WTC11 (cell line): ENCODE data around the gene HIPK2. TPM values are rescaled to one million over a fixed set of nuclear protein-coding genes. Genes with fewer than 3 reads are reported as not detected.

Experiments
- ATAC-seq: fragments of 200-7000 bp; cut with Tn5 transposase; 2 replicates; pipeline ENCODE4 v1.10.0; 2021; ENCODE audit warnings: mild to moderate bottlenecking, moderate library complexity
- CTCF ChIA-PET: fragments of 300-600 bp; sonication (Branson Sonifier 250); formaldehyde crosslinking; loops from one replicate; lab custom pipeline; 2021; ENCODE audit warnings: antibody characterized with exemption; lab: Charles Lee
- POLR2A ChIA-PET: fragments of 350-600 bp; sonication (Branson Sonifier 250); formaldehyde crosslinking; loops from one replicate; lab custom pipeline; 2021; ENCODE audit warnings: antibody characterized with exemption; lab: Charles Lee
- DNase-seq: peaks from one replicate; pipeline ENCODE4 v3.0.0; 2021; ENCODE audit warnings: low spot score
- H3K27ac Mint-ChIP-seq: 2 replicates; pipeline ENCODE4 v1.8.0; 2021; ENCODE audit warnings: mixed read lengths
- H3K27me3 Mint-ChIP-seq: 2 replicates; pipeline ENCODE4 v1.8.0; 2021; ENCODE audit warnings: low read depth, mild to moderate bottlenecking, moderate library complexity, mixed read lengths
- H3K36me3 Mint-ChIP-seq: 2 replicates; pipeline ENCODE4 v1.8.0; 2021; ENCODE audit warnings: mixed read lengths
- H3K4me1 Mint-ChIP-seq: 2 replicates; pipeline ENCODE4 v1.8.0; 2022; ENCODE audit warnings: mixed read lengths
- H3K4me3 Mint-ChIP-seq: 2 replicates; pipeline ENCODE4 v1.8.0; 2021; ENCODE audit warnings: mild to moderate bottlenecking, moderate library complexity, mixed read lengths
- H3K9me3 Mint-ChIP-seq: 2 replicates; pipeline ENCODE4 v1.8.0; 2021; ENCODE audit warnings: mixed read lengths
- ATF3 ChIP-seq: sonication (generic); formaldehyde crosslinking; conservative IDR thresholded peaks from 2 replicates; pipeline ENCODE4 v1.8.1; 2022; ENCODE audit warnings: mild to moderate bottlenecking, missing genetic modification reagents
- CREM ChIP-seq: sonication (generic); formaldehyde crosslinking; IDR thresholded peaks from 2 replicates; pipeline ENCODE4 v1.8.1; 2022; ENCODE audit warnings: mild to moderate bottlenecking, missing genetic modification reagents, moderate library complexity
- E2F4 ChIP-seq: sonication (generic); formaldehyde crosslinking; IDR thresholded peaks from 2 replicates; pipeline ENCODE4 v1.8.1; 2022; ENCODE audit warnings: low read depth, mild to moderate bottlenecking, moderate library complexity, missing genetic modification reagents, borderline replicate concordance
- EMX1 ChIP-seq: fragments of 250-450 bp; sonication (Bioruptor Pico); IDR thresholded peaks from 2 replicates; pipeline ENCODE4 v1.8.0; 2021; ENCODE audit warnings: mild to moderate bottlenecking
- FOXJ3 ChIP-seq: sonication (generic); formaldehyde crosslinking; IDR thresholded peaks from 2 replicates; pipeline ENCODE4 v1.9.0; 2021; ENCODE audit warnings: missing genetic modification reagents, mild to moderate bottlenecking, borderline replicate concordance
- GTF2I ChIP-seq: fragments of 250-450 bp; sonication (Bioruptor Pico); conservative IDR thresholded peaks from 2 replicates; pipeline ENCODE4 v1.4.0; 2021; ENCODE audit warnings: mild to moderate bottlenecking
- JAZF1 ChIP-seq: fragments of 250-450 bp; sonication (Bioruptor Pico); IDR thresholded peaks from 2 replicates; pipeline ENCODE4 v1.9.0; 2021; ENCODE audit warnings: moderate library complexity, mild to moderate bottlenecking, inconsistent platforms
- KAT7 ChIP-seq: sonication (generic); formaldehyde crosslinking; IDR thresholded peaks from 2 replicates; pipeline ENCODE4 v1.8.1; 2023; ENCODE audit warnings: missing genetic modification reagents, mild to moderate bottlenecking, borderline replicate concordance
- MLX ChIP-seq: sonication (generic); formaldehyde crosslinking; IDR thresholded peaks from 2 replicates; pipeline ENCODE4 v1.8.1; 2023; ENCODE audit warnings: mild to moderate bottlenecking, missing genetic modification reagents, moderate library complexity
- MXD4 ChIP-seq: fragments of 250-450 bp; sonication (Bioruptor Pico); IDR thresholded peaks from 2 replicates; pipeline ENCODE4 v1.8.0; 2021; ENCODE audit warnings: mild to moderate bottlenecking, moderate library complexity, borderline replicate concordance
- MYBL2 ChIP-seq: sonication (generic); formaldehyde crosslinking; IDR thresholded peaks from 2 replicates; pipeline ENCODE4 v1.8.1; 2023; ENCODE audit warnings: mild to moderate bottlenecking, moderate library complexity, missing genetic modification reagents
- NFATC4 ChIP-seq: fragments of 250-450 bp; sonication (Bioruptor Pico); IDR thresholded peaks from 2 replicates; pipeline ENCODE4 v1.9.0; 2021; ENCODE audit warnings: mild to moderate bottlenecking
- NFYB ChIP-seq: sonication (generic); formaldehyde crosslinking; conservative IDR thresholded peaks from 2 replicates; pipeline ENCODE4 v1.8.0; 2022; ENCODE audit warnings: low read depth, missing genetic modification reagents
- NR2C2 ChIP-seq: sonication (generic); formaldehyde crosslinking; IDR thresholded peaks from 2 replicates; pipeline ENCODE4 v1.8.0; 2022; ENCODE audit warnings: mild to moderate bottlenecking, missing genetic modification reagents
- RORB ChIP-seq: fragments of 250-450 bp; sonication (Bioruptor Pico); IDR thresholded peaks from 2 replicates; pipeline ENCODE4 v1.9.0; 2021; ENCODE audit warnings: mild to moderate bottlenecking
- TP53 ChIP-seq: sonication (generic); formaldehyde crosslinking; IDR thresholded peaks from 2 replicates; pipeline ENCODE4 v1.8.1; 2023; ENCODE audit warnings: mild to moderate bottlenecking, missing genetic modification reagents
- USF2 ChIP-seq: sonication (generic); formaldehyde crosslinking; IDR thresholded peaks from 2 replicates; pipeline ENCODE4 v1.8.1; 2023; ENCODE audit warnings: mild to moderate bottlenecking, missing genetic modification reagents, moderate library complexity
- total RNA-seq: library from RNA; stranded (reverse); gene quantifications from 3 replicates; pipeline ENCODE4 v1.2.3, GENCODE V29; 2021
- TF ChIP-seq, protein P1 (sequence below): fragments of 250-450 bp; sonication (Bioruptor Pico); IDR thresholded peaks from 2 replicates; pipeline ENCODE4 v2.1.2; 2022; ENCODE audit warnings: mild to moderate bottlenecking, moderate library complexity
- TF ChIP-seq, protein P2 (sequence below): fragments of 250-450 bp; sonication (Bioruptor Pico); IDR thresholded peaks from 2 replicates; pipeline ENCODE4 v1.8.0; 2021; ENCODE audit warnings: mild to moderate bottlenecking
- TF ChIP-seq, protein P3 (sequence below): sonication (generic); formaldehyde crosslinking; IDR thresholded peaks from 2 replicates; pipeline ENCODE4 v1.8.0; 2022; ENCODE audit warnings: missing genetic modification reagents
- TF ChIP-seq, protein P4 (sequence below): sonication (generic); formaldehyde crosslinking; IDR thresholded peaks from 2 replicates; pipeline ENCODE4 v1.8.0; 2023; ENCODE audit warnings: missing genetic modification reagents, mild to moderate bottlenecking, borderline replicate concordance
- TF ChIP-seq, protein P5 (sequence below): sonication (generic); formaldehyde crosslinking; IDR thresholded peaks from 2 replicates; pipeline ENCODE4 v1.8.0; 2022; ENCODE audit warnings: mild to moderate bottlenecking, missing genetic modification reagents

Gene HIPK2
- total RNA-seq, 1 experiment from 2014 or later, result 25.3 TPM

DNA sequence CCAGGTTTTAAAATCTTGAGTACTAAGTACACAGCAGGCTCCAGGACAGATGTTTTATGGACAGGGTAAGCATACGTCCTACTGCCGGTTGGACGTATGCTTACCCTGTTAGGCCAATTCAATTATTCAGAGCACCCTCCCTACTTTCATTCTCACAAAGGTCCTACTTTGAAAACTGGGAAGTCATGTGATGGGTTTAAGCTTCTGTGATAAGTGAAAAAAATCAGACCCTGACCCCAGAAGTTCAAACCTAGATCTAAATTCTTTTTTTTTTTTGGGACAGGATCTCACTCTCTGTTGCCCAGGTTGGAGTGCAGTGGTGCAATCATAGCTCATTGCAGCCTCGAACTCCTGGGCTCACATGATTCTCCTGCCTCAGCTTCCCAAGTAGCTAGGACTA is 55.2 kb downstream of the HIPK2 start (continued):
- TF ChIP-seq MLX, result no peak
- TF ChIP-seq JAZF1 (CRISPR knock-in tag), result no peak
- TF ChIP-seq, protein P1, sequence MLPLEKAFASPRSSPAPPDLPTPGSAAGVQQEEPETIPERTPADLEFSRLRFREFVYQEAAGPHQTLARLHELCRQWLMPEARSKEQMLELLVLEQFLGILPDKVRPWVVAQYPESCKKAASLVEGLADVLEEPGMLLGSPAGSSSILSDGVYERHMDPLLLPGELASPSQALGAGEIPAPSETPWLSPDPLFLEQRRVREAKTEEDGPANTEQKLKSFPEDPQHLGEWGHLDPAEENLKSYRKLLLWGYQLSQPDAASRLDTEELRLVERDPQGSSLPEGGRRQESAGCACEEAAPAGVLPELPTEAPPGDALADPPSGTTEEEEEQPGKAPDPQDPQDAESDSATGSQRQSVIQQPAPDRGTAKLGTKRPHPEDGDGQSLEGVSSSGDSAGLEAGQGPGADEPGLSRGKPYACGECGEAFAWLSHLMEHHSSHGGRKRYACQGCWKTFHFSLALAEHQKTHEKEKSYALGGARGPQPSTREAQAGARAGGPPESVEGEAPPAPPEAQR, result no peak
- TF ChIP-seq NR2C2 (CRISPR knock-in tag), result no peak
- TF ChIP-seq USF2, result no peak
- TF ChIP-seq ATF3 (CRISPR knock-in tag), result no peak
- TF ChIP-seq, protein P2, sequence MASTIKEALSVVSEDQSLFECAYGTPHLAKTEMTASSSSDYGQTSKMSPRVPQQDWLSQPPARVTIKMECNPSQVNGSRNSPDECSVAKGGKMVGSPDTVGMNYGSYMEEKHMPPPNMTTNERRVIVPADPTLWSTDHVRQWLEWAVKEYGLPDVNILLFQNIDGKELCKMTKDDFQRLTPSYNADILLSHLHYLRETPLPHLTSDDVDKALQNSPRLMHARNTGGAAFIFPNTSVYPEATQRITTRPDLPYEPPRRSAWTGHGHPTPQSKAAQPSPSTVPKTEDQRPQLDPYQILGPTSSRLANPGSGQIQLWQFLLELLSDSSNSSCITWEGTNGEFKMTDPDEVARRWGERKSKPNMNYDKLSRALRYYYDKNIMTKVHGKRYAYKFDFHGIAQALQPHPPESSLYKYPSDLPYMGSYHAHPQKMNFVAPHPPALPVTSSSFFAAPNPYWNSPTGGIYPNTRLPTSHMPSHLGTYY (CRISPR knock-in tag), result no peak
- TF ChIP-seq NFATC4, result no peak
- TF ChIP-seq, protein P3, sequence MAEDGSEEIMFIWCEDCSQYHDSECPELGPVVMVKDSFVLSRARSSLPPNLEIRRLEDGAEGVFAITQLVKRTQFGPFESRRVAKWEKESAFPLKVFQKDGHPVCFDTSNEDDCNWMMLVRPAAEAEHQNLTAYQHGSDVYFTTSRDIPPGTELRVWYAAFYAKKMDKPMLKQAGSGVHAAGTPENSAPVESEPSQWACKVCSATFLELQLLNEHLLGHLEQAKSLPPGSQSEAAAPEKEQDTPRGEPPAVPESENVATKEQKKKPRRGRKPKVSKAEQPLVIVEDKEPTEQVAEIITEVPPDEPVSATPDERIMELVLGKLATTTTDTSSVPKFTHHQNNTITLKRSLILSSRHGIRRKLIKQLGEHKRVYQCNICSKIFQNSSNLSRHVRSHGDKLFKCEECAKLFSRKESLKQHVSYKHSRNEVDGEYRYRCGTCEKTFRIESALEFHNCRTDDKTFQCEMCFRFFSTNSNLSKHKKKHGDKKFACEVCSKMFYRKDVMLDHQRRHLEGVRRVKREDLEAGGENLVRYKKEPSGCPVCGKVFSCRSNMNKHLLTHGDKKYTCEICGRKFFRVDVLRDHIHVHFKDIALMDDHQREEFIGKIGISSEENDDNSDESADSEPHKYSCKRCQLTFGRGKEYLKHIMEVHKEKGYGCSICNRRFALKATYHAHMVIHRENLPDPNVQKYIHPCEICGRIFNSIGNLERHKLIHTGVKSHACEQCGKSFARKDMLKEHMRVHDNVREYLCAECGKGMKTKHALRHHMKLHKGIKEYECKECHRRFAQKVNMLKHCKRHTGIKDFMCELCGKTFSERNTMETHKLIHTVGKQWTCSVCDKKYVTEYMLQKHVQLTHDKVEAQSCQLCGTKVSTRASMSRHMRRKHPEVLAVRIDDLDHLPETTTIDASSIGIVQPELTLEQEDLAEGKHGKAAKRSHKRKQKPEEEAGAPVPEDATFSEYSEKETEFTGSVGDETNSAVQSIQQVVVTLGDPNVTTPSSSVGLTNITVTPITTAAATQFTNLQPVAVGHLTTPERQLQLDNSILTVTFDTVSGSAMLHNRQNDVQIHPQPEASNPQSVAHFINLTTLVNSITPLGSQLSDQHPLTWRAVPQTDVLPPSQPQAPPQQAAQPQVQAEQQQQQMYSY (CRISPR knock-in tag), result no peak
- no peak for TF ChIP-seq MXD4 (CRISPR knock-in tag)
- no peak for TF ChIP-seq MYBL2 (CRISPR knock-in tag)
- no peak for TF ChIP-seq RORB (CRISPR knock-in tag)

DNA sequence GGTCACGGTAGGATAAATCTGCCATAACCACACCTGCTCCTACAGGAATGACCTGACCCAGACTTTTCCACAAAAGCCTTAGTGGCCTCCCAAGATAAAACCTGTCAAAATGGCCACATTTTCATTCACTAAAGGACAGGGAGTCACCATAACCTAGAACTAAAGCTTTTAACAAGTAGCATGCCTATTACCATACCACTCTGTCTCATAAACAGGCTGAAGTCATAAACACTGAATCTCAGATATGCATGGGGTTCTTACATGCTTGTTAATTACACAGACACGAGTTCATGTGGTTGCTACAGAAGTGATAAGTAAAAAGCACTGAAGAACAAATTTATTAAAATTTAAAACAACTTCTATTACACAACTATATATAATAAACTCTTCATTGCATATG is 56.0 kb downstream of the HIPK2 start:
- peaks cover 17% of the 10 kb centered on the region for H3K4me1 Mint-ChIP-seq
- CTCF ChIA-PET, result no interaction called here
- peaks cover 2% of the 10 kb centered on the region for H3K36me3 Mint-ChIP-seq
- no peaks in the 10 kb centered on the region for H3K27me3 Mint-ChIP-seq
- no peaks in the 10 kb centered on the region for H3K9me3 Mint-ChIP-seq
- POLR2A ChIA-PET, result no interaction called here
- DNase-seq (no peak), ATAC-seq (no peak)
- no peak overlapping the region for H3K27ac Mint-ChIP-seq
- no peak overlapping the region for H3K4me3 Mint-ChIP-seq
- TF ChIP-seq, protein P4, sequence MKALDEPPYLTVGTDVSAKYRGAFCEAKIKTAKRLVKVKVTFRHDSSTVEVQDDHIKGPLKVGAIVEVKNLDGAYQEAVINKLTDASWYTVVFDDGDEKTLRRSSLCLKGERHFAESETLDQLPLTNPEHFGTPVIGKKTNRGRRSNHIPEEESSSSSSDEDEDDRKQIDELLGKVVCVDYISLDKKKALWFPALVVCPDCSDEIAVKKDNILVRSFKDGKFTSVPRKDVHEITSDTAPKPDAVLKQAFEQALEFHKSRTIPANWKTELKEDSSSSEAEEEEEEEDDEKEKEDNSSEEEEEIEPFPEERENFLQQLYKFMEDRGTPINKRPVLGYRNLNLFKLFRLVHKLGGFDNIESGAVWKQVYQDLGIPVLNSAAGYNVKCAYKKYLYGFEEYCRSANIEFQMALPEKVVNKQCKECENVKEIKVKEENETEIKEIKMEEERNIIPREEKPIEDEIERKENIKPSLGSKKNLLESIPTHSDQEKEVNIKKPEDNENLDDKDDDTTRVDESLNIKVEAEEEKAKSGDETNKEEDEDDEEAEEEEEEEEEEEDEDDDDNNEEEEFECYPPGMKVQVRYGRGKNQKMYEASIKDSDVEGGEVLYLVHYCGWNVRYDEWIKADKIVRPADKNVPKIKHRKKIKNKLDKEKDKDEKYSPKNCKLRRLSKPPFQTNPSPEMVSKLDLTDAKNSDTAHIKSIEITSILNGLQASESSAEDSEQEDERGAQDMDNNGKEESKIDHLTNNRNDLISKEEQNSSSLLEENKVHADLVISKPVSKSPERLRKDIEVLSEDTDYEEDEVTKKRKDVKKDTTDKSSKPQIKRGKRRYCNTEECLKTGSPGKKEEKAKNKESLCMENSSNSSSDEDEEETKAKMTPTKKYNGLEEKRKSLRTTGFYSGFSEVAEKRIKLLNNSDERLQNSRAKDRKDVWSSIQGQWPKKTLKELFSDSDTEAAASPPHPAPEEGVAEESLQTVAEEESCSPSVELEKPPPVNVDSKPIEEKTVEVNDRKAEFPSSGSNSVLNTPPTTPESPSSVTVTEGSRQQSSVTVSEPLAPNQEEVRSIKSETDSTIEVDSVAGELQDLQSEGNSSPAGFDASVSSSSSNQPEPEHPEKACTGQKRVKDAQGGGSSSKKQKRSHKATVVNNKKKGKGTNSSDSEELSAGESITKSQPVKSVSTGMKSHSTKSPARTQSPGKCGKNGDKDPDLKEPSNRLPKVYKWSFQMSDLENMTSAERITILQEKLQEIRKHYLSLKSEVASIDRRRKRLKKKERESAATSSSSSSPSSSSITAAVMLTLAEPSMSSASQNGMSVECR, result no peak
- TF ChIP-seq KAT7 (CRISPR knock-in tag) (no peak), MLX (no peak), NFYB (CRISPR knock-in tag) (no peak), EMX1 (CRISPR knock-in tag) (no peak), E2F4 (CRISPR knock-in tag) (no peak), CREM (CRISPR knock-in tag) (no peak), FOXJ3 (CRISPR knock-in tag) (no peak), GTF2I (CRISPR knock-in tag) (no peak), TP53 (CRISPR knock-in tag) (no peak)
- TF ChIP-seq, protein P5, sequence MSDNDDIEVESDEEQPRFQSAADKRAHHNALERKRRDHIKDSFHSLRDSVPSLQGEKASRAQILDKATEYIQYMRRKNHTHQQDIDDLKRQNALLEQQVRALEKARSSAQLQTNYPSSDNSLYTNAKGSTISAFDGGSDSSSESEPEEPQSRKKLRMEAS (CRISPR knock-in tag), result no peak
